Measurements from ENCODE around the gene CHST5.
"Not testable (repeated sequence)": the region's sequence is repeated elsewhere in the genome, so short reads cannot be mapped to it uniquely, and the experiment has no call there.

The CHST5 gene

DNA sequence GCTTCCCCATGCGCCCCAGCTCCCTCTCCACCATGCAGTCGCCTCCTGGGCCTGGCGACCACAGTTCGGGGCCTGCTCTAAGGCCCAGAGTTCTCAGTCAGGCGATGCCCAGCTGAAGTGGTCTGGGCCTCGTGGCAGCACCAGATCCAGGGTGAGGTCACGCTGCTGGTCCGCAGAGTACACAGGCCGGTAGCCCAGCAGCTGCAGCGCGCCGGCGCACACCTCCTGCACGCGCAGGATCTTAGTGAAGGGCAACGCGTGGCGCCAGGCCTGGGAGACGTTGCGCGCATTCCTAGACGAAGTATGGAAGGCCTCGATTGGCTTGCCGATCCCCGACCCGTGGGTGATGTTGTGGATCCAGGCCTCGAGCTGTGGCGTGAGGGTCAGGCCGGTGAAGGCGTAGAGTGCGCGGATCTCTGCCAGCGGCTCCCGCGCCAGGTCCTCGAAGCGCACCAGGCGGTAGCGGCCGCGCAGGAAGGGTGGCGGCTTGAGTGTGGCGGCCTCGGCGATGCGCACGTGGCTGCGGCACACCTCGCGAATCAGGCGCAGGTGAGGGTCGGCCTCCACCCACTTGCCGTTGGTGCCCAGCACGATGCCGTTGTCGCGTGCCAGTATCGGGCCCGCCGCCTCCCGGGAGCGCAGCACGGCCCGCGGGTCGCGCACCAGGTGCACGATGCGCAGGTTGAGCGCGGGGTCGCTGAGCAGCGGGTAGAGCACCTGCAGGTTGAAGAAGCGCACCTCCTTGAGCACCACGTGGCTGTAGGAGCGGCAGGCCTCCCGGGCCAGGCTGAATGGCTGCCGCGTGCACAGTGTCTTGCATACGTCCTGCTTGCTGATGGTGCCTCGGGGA is 6.6 kb downstream of the CHST5 start:
- no peak overlapping the region for H3K4me3 ChIP-seq (ENCODE audit: low read depth, low read length)
- TF ChIP-seq, protein P1, sequence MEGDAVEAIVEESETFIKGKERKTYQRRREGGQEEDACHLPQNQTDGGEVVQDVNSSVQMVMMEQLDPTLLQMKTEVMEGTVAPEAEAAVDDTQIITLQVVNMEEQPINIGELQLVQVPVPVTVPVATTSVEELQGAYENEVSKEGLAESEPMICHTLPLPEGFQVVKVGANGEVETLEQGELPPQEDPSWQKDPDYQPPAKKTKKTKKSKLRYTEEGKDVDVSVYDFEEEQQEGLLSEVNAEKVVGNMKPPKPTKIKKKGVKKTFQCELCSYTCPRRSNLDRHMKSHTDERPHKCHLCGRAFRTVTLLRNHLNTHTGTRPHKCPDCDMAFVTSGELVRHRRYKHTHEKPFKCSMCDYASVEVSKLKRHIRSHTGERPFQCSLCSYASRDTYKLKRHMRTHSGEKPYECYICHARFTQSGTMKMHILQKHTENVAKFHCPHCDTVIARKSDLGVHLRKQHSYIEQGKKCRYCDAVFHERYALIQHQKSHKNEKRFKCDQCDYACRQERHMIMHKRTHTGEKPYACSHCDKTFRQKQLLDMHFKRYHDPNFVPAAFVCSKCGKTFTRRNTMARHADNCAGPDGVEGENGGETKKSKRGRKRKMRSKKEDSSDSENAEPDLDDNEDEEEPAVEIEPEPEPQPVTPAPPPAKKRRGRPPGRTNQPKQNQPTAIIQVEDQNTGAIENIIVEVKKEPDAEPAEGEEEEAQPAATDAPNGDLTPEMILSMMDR (IDR thresholded peaks at IDR 0.05; ENCODE audit: low read depth, low read length), result no peak
- in situ Hi-C loops (cut with HindIII; ENCODE audit: low sequenced_read_pairs), result no loop called here
- no peak for DNase-seq (ENCODE audit: low read depth, low spot score)

DNA sequence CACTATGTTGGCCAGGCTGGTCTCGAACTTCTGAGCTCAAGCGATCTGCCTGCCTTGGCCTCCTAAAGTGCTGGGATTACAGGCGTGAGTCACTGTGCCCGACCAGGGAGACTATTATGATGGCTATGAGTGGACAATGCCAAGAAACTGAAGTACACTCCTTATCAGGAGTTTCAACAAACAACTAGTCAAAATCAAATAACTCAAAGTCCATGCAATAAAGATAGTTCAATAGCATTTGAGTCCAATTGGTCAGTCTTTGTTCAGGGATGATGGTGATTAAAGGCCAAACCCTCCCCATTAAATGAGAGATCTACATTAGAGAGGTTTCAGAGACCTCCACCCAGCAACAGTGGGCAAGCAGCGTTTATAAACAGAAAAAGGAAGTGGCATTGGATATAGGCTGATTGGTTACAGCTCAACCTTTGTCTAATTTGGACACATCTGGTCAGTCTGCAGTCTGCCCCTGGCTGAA is 8.0 kb downstream of the CHST5 start:
- TF ChIP-seq, protein P1 (IDR thresholded peaks at IDR 0.05; ENCODE audit: low read depth, low read length), result no peak
- no peak for DNase-seq (ENCODE audit: low read depth, low spot score)
- in situ Hi-C loops (cut with HindIII; ENCODE audit: low sequenced_read_pairs), result no loop called here
- no peak overlapping the region for H3K4me3 ChIP-seq (ENCODE audit: low read depth, low read length)

DNA sequence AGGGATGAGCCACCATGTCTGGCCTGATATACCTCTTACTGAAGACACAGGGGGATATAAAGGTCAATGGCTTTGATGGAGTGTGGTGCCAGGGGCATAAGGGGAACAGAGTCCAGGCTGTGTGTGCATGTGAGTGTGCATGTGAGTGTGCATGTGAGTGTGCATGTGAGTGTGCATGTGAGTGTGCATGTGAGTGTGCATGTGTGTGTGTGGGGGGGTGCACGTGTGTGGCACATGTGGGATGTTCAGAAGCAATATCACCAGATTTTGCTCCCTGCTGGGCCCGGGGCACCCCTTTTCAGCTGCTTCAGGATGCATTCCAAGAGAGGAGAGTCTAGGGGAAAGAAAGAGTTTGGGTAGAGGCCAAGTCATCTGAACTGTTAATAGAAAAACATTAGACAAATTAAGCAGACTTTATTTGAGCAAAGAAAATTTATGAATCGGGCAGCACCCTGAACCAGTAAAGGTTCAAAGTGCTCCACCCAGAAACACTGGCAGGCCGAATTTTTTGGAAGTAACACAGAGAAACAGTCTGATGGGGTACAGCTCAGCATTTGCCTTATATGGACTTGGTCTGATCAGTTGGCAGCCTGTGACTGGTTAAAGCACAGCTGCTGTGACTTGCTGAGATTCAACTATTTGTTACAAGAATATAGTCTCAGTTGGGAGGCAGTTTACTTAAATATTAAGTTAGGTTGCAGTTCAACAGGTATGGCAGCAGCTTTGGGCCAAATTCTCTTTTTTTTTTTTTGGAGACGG is 9.7 kb downstream of the CHST5 start:
- H3K4me3 ChIP-seq (ENCODE audit: low read depth, low read length), result no peak overlapping the region
- no peak for DNase-seq (ENCODE audit: low read depth, low spot score)
- TF ChIP-seq, protein P1 (IDR thresholded peaks at IDR 0.05; ENCODE audit: low read depth, low read length), result no peak
- in situ Hi-C loops (cut with HindIII; ENCODE audit: low sequenced_read_pairs), result no loop called here

DNA sequence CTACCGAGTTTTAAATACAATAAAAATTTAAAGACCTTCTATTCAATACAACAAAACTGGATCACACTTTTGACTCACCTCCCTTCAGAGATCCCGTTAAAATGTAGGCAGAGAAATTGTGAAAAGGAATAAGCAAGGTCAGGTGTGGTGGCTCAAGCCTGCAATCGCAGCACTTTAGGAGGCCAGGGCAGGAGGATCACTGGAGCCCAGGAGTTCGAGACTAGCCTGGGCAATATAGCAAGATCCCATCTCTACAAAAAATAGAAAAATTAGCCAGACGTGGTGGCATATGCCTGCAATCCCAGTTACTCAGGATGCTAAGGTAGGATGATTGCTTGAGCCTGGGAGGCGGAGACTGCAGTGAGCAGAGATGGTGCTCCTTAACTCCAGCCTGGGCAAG is 16.7 kb downstream of the CHST5 start:
- TF ChIP-seq, protein P1 (IDR thresholded peaks at IDR 0.05; ENCODE audit: low read depth, low read length), result no peak
- in situ Hi-C loops (cut with HindIII; ENCODE audit: low sequenced_read_pairs), result no loop called here
- DNase-seq (ENCODE audit: low read depth, low spot score), result no peak
- H3K4me3 ChIP-seq (ENCODE audit: low read depth, low read length), result no peak overlapping the region

DNA sequence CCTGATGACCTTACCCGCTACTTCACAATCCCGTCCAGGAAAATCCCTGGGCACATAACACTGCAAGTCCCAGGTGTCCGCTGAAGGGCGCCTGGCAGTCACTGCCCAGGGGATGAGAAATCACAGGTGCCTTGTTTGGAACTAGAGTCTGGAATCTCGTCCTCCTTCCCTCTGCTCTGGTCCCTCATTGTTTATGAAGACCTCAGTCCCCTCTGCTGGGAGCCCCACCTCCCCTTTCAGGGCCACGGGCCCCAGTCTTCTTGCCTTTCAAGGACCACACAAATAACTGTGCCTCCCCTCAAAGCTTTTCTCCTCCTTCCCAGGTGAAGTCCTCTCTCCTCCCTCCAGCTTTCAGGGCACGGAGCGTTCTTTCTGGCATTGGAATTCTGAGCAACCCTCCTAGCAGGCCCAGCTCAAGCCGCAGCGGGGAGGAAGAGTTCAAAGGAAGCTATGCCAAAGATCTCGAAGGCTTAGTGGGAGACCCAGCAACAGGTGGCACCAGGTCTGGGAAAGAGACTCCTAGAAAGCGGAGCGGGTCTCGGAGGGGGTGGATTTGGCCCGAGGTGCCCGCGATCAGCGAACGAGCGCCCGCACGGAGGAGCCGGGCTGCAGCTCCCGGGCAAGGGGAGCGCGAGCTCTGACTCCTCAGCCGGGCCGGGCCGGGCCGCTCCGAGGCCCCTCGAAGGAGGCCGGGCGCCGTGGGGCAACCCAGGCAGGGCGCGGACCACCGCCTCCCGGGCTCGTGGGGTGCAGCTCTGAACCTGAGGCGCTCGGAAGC is 19.5 kb downstream of the CHST5 start:
- H3K4me3 ChIP-seq (ENCODE audit: low read depth, low read length), result peak overlapping the region; percentile 76
- in situ Hi-C loops (cut with HindIII; ENCODE audit: low sequenced_read_pairs); DNase-seq (ENCODE audit: low read depth, low spot score): not testable (repeated sequence)

DNA sequence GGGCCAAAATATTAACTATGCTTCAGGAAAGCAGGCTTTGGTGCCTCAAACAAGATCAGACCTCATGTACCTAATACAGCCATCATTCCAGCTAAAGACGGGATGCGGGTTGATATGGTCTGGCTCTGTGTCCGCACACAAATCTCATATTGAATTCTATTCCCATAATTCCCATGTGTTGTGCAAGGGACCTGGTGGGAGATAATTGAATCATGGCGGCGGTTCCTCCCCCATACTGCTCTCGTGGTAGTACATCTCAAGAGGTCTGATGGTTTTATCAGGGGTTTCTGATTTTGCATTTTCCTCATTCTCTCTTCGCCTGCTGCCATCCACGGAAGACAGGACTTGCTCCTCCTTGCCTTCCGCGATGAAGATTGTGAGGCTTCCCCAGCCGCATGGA is 21.6 kb downstream of the CHST5 start:
- DNase-seq (ENCODE audit: low read depth, low spot score), result no peak
- TF ChIP-seq, protein P1 (IDR thresholded peaks at IDR 0.05; ENCODE audit: low read depth, low read length), result no peak
- in situ Hi-C loops (cut with HindIII; ENCODE audit: low sequenced_read_pairs), result no loop called here

More for the DNA sequence above, 21.6 kb downstream of the CHST5 start:
- H3K4me3 ChIP-seq (ENCODE audit: low read depth, low read length), result no peak overlapping the region
